GM21381 (cell line): ENCODE measurements around the gene RNF111.
"Not testable (repeated sequence)": the region's sequence is repeated elsewhere in the genome, so short reads cannot be mapped to it uniquely, and the experiment has no call there.

Source experiments
- ATAC-seq: cut with Tn5 transposase; IDR thresholded peaks from one replicate; pipeline ENCODE4 v1.9.1; 2021; ENCODE audit warnings: mild to moderate bottlenecking, moderate library complexity; ENCODE audit not compliant: unreplicated experiment

Gene RNF111

GRCh38 chr15:59052915-59053407, 65.5 kb downstream of the RNF111 start:
- ATAC-seq, result no peak

GRCh38 chr15:59053482-59053881, 66.0 kb downstream of the RNF111 start:
- no peak for ATAC-seq

- no peak for ATAC-seq
Measured at GRCh38 chr15:59059076-59059597, 71.7 kb downstream of the RNF111 start.

- ATAC-seq, result no peak
Measured at GRCh38 chr15:59060348-59060747, 72.9 kb downstream of the RNF111 start.

GRCh38 chr15:59063042-59063441, 75.6 kb downstream of the RNF111 start:
- ATAC-seq, result no peak

- no peak for ATAC-seq
Measured at GRCh38 chr15:59069430-59069829, 82.0 kb downstream of the RNF111 start.

GRCh38 chr15:59074607-59075006, 87.1 kb downstream of the RNF111 start:
- ATAC-seq, result no peak

- no peak for ATAC-seq
Measured at GRCh38 chr15:59087731-59088130, 100.3 kb downstream of the RNF111 start.

GRCh38 chr15:59094077-59094476, 106.6 kb downstream of the RNF111 start:
- ATAC-seq, result no peak

- ATAC-seq, result no peak
Measured at GRCh38 chr15:59096429-59096828, 109.0 kb downstream of the RNF111 start.

GRCh38 chr15:59099162-59099685, 111.8 kb downstream of the RNF111 start:
- no peak for ATAC-seq

- peak; percentile 22 for ATAC-seq
Measured at GRCh38 chr15:59104602-59104911, 117.1 kb downstream of the RNF111 start.

GRCh38 chr15:59104912-59105732, 117.7 kb downstream of the RNF111 start, which contains the start of gene CCNB2:
TSS of gene CCNB2 (plus strand) at chr15:59105146. CDS start at chr15:59105269, 123 bp downstream.
- ATAC-seq, result peak; percentile 99

GRCh38 chr15:59105854-59106253, 118.4 kb downstream of the RNF111 start:
- ATAC-seq, result no peak

- ATAC-seq, result no peak
Measured at GRCh38 chr15:59111251-59111650, 123.8 kb downstream of the RNF111 start.

GRCh38 chr15:59115047-59115446, 127.6 kb downstream of the RNF111 start:
- ATAC-seq, result no peak

GRCh38 chr15:59116141-59116540, 128.7 kb downstream of the RNF111 start:
- ATAC-seq, result no peak

- ATAC-seq, result no peak
Measured at GRCh38 chr15:59116771-59117170, 129.3 kb downstream of the RNF111 start.

- ATAC-seq, result no peak
Measured at GRCh38 chr15:59119625-59120024, 132.2 kb downstream of the RNF111 start.

GRCh38 chr15:59120937-59121336, 133.5 kb downstream of the RNF111 start:
- ATAC-seq, result no peak

- ATAC-seq, result no peak
Measured at GRCh38 chr15:59124261-59124660, 136.8 kb downstream of the RNF111 start.

- not testable (repeated sequence) for ATAC-seq
Measured at GRCh38 chr15:59125683-59126082, 138.2 kb downstream of the RNF111 start.
